Glutamatergic neuron (in vitro differentiated cells): ENCODE measurements around the gene ADARB1. TPM values are rescaled to one million over a fixed set of nuclear protein-coding genes. Genes with fewer than 3 reads are reported as not detected.

Experiments used
- DNase-seq: peaks from one replicate; pipeline ENCODE4 v3.0.0; 2022
- H3K27ac Mint-ChIP-seq: one replicate; pipeline ENCODE4 v1.8.0; 2020; ENCODE audit warnings: mild to moderate bottlenecking, mixed read lengths, inconsistent platforms; ENCODE audit not compliant: unreplicated experiment
- H3K27me3 Mint-ChIP-seq: one replicate; pipeline ENCODE4 v1.8.0; 2020; ENCODE audit warnings: mild to moderate bottlenecking, moderate library complexity, mixed read lengths, inconsistent platforms; ENCODE audit not compliant: unreplicated experiment
- H3K36me3 Mint-ChIP-seq: one replicate; pipeline ENCODE4 v1.8.0; 2020; ENCODE audit warnings: mild to moderate bottlenecking, mixed read lengths, inconsistent platforms; ENCODE audit not compliant: unreplicated experiment
- H3K4me1 Mint-ChIP-seq: one replicate; pipeline ENCODE4 v1.8.0; 2020; ENCODE audit warnings: mild to moderate bottlenecking, low read depth, mixed read lengths, inconsistent platforms; ENCODE audit not compliant: unreplicated experiment
- H3K4me3 Mint-ChIP-seq: one replicate; pipeline ENCODE4 v1.8.0; 2020; ENCODE audit warnings: mild to moderate bottlenecking, mixed read lengths, inconsistent platforms; ENCODE audit not compliant: unreplicated experiment
- H3K9me3 Mint-ChIP-seq: one replicate; pipeline ENCODE4 v1.8.0; 2020; ENCODE audit warnings: mild to moderate bottlenecking, moderate library complexity, mixed read lengths, inconsistent platforms; ENCODE audit not compliant: unreplicated experiment
- CTCF ChIP-seq: fragments of 200-600 bp; sonication (generic); IDR thresholded peaks from one replicate; pipeline ENCODE4 v1.5.0; 2021; ENCODE audit not compliant: partially characterized antibody, unreplicated experiment
- total RNA-seq: library from RNA; stranded (reverse); fragmentation: NEBNext Ultra II Directional; extraction: Animal tissue kit (Norgen Biotek cat#: 25700); gene quantifications from one replicate; pipeline ENCODE4 v1.2.1, GENCODE V29; 2021; ENCODE audit not compliant: unreplicated experiment

ADARB1 gene
- total RNA-seq, 1 donor from 2014 or later: 49.2 TPM

- Mint-ChIP-seq H3K27me3 (peaks cover 7% of the 10 kb centered on the region), H3K4me1 (peaks cover 14% of the 10 kb centered on the region), H3K36me3 (peaks cover 6% of the 10 kb centered on the region), H3K4me3 (no peak overlapping the region), H3K27ac (no peak overlapping the region), H3K9me3 (peaks cover 7% of the 10 kb centered on the region)
- no peak for TF ChIP-seq CTCF
- no peak for DNase-seq
These were observed 24.0 kb upstream of the ADARB1 start for GRCh38 chr21:45050345-45050796.

GRCh38 chr21:45050797-45051489 is 23.4 kb upstream of the ADARB1 start:
- DNase-seq: no peak
- Mint-ChIP-seq H3K4me1 (peaks cover 14% of the 10 kb centered on the region), H3K27me3 (peaks cover 7% of the 10 kb centered on the region), H3K27ac (no peak overlapping the region), H3K4me3 (no peak overlapping the region), H3K36me3 (peaks cover 6% of the 10 kb centered on the region), H3K9me3 (peaks cover 7% of the 10 kb centered on the region)
- no peak for TF ChIP-seq CTCF

- H3K4me3 Mint-ChIP-seq: no peak overlapping the region
These were observed 22.6 kb upstream of the ADARB1 start for GRCh38 chr21:45051580-45052434.

GRCh38 chr21:45052960-45053359 is 21.4 kb upstream of the ADARB1 start:
- peaks cover 6% of the 10 kb centered on the region for H3K9me3 Mint-ChIP-seq
- H3K27ac Mint-ChIP-seq: no peak overlapping the region
- no peak overlapping the region for H3K4me3 Mint-ChIP-seq
- H3K27me3 Mint-ChIP-seq: peaks cover 10% of the 10 kb centered on the region
- peaks cover 17% of the 10 kb centered on the region for H3K4me1 Mint-ChIP-seq
- H3K36me3 Mint-ChIP-seq: no peaks in the 10 kb centered on the region
- TF ChIP-seq CTCF: no peak
- no peak for DNase-seq

More at GRCh38 chr21:45051580-45052434, 22.6 kb upstream of the ADARB1 start:
- peaks cover 7% of the 10 kb centered on the region for H3K9me3 Mint-ChIP-seq
- peaks cover 6% of the 10 kb centered on the region for H3K36me3 Mint-ChIP-seq
- peaks cover 10% of the 10 kb centered on the region for H3K27me3 Mint-ChIP-seq
- TF ChIP-seq CTCF: no peak
- peaks cover 17% of the 10 kb centered on the region for H3K4me1 Mint-ChIP-seq
- H3K27ac Mint-ChIP-seq: no peak overlapping the region
- DNase-seq: no peak
